Stimulated activated CD4-positive, alpha-beta T cell treated with anti-CD3 and anti-CD28 coated beads, TNF-alpha, amount 100 ng/mL, for 4 hours (primary cell): Measurements from ENCODE around the gene NBPF3.
A peak's percentile ranks its signal among the peaks of the same experiment; 100 is the strongest.
"Not testable (repeated sequence)": the region's sequence is repeated elsewhere in the genome, so short reads cannot be mapped to it uniquely, and the experiment has no call there.

Experiments
- DNase-seq, 3 experiments: peaks; one replicate each; pipeline ENCODE4 v3.0.0-alpha.2; 2020; ENCODE audit warnings: low read depth in 3 of 3

Gene NBPF3

GRCh38 chr1:21439721-21440629, at the start of gene NBPF3:
Gene NBPF3, plus strand, starts transcription at chr1:21440137. Its CDS starts 4,950 bp downstream, at chr1:21445087.
- peak; percentile 75 to 83 (median 77) for DNase-seq

DNA sequence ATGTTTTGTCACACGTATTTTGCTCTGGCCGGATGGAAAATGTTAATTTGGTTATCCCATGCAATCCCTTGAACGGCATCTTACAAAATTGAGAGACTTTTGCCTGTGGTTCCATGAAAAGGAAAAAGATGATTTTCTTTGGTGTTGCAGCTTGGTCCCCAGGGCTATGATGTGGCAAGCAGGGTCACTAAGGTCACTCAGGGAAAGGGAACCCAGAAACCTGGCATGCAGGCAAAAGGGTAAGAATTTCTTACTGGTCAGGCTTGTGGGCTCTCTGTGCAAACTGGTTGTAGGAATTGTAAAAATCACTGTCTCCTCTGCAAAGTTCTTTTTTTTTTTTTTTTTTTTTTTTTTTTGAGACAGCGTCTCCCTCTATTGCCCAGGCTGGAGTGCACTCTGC, 48.4 kb upstream of the NBPF3 start:
- no peak for DNase-seq

DNA sequence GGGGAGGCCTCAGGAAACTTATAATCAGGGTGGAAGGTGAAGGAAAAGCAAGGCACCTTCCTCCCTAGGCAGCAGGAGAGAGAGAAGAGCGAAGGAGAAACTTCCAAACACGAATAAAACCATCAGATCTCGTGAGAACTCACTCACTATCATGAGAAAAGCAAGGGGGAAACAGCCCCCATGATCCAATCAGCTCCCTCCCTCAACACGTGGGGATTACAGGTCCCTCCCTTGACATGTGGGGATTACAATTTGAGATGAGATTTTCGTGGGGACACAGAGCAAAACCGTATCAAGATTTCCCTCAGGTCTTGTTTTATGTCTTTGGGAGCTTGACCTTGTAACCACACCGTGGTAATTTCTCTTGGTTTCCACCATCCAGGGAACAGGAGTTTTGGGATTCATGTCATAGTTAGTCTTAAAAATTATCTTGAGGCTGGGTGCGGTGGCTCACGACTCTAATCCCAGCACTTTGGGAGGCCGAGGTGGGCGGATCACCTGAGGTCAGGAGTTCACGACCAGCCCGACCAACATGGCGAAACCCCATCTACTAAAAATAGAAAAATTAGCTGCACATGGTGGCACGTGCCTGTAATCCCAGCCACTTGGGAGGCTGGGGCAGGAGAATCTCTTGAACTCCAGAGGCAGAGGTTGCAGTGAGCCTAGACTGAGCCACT, 47.2 kb upstream of the NBPF3 start:
- DNase-seq = no peak

- no peak for DNase-seq
Observed at GRCh38 chr1:21396516-21396915, 43.4 kb upstream of the NBPF3 start.

GRCh38 chr1:21397813-21398188, 42.1 kb upstream of the NBPF3 start:
- DNase-seq = no peak

- not testable (repeated sequence) for DNase-seq
Observed at GRCh38 chr1:21401726-21402346, 38.1 kb upstream of the NBPF3 start.

- DNase-seq = no peak
Observed at GRCh38 chr1:21406659-21407058, 33.3 kb upstream of the NBPF3 start.

- not testable (repeated sequence) for DNase-seq
Observed at GRCh38 chr1:21409897-21410296, 30.0 kb upstream of the NBPF3 start.

GRCh38 chr1:21414015-21414414, 25.9 kb upstream of the NBPF3 start:
- no peak for DNase-seq

DNA sequence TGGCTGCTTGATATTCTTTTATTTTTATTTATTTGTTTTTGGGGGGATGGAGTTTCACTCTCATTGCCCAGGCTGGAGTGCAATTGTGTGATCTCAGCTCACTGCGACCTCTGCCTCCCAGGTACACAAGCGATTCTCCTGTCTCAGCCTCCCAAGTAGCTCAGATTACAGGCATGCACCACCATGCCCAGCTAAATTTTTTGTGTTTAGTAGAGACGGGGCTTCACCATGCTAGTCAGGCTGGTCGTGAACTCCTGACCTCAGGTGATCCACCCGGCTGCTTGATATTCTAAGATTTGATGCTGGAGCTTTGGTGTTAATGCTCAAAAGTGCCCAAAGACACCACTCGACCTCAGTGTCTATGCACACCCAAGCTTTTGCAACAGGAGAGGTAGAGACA, 19.6 kb upstream of the NBPF3 start:
- not testable (repeated sequence) for DNase-seq

DNA sequence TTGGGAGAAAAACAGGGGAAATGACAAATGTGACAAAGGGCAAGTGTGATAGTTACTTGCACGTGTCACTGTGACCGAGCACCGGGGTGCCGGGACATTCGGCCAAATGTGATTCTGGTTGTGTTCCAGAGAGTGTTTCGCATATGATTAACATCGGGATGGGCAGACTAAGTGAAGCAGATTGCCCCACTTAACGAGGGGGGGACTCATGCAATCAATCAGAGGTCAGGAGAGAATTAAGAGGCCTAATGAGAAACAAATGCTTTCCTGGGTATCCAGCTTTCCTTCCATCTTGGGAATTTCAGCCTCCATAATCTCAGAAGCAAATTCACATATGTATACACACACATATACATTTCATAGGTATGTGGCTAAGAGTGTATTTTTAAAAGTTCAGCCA, 18.6 kb upstream of the NBPF3 start:
- DNase-seq = not testable (repeated sequence)

GRCh38 chr1:21427798-21428480, 12.0 kb upstream of the NBPF3 start:
- not testable (repeated sequence) for DNase-seq

DNA sequence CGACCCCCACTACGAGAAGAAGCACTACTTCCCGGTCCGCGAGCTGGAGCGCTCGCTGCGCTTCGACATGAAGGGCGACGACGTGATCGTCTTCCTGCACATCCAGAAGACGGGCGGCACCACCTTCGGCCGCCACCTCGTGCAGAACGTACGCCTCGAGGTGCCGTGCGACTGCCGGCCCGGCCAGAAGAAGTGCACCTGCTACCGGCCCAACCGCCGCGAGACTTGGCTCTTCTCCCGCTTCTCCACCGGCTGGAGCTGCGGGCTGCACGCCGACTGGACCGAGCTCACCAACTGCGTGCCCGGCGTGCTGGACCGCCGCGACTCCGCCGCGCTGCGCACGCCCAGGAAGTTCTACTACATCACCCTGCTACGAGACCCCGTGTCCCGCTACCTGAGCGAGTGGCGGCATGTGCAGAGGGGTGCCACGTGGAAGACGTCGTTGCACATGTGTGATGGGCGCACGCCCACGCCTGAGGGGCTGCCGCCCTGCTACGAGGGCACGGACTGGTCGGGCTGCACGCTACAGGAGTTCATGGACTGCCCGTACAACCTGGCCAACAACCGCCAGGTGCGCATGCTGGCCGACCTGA, 11.4 kb upstream of the NBPF3 start:
- not testable (repeated sequence) for DNase-seq

DNA sequence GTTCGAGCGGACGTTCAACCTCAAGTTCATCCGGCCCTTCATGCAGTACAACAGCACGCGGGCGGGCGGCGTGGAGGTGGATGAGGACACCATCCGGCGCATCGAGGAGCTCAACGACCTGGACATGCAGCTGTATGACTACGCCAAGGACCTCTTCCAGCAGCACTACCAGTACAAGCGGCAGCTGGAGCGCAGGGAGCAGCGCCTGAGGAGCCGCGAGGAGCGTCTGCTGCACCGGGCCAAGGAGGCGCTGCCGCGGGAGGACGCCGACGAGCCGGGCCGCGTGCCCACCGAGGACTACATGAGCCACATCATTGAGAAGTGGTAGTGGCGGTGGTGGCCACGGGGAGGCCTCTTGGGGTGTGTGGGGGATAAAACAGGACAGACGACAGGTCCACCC, 10.7 kb upstream of the NBPF3 start:
- DNase-seq = not testable (repeated sequence)

GRCh38 chr1:21430875-21431274, 9.1 kb upstream of the NBPF3 start:
- DNase-seq = not testable (repeated sequence)

GRCh38 chr1:21434394-21434793, 5.5 kb upstream of the NBPF3 start:
- no peak for DNase-seq

- no peak for DNase-seq
Observed at GRCh38 chr1:21435646-21436487, 4.1 kb upstream of the NBPF3 start.

- DNase-seq = no peak
Observed at GRCh38 chr1:21436488-21437340, 3.2 kb upstream of the NBPF3 start.

- no peak for DNase-seq
Observed at GRCh38 chr1:21437341-21437640, 2.6 kb upstream of the NBPF3 start.
